Muscle layer of duodenum (tissue), 2 donors: ENCODE results near the gene PHF12.
A peak's percentile ranks its signal among the peaks of the same experiment; 100 is the strongest.
"Not testable (repeated sequence)": the region's sequence is repeated elsewhere in the genome, so short reads cannot be mapped to it uniquely, and the experiment has no call there.

ENCODE experiments used
- H3K27ac ChIP-seq: one replicate; pipeline ENCODE4 v1.7.0; 2013; ENCODE audit warnings: mild to moderate bottlenecking, low read length
- H3K27me3 ChIP-seq: one replicate; pipeline ENCODE4 v1.7.0; 2013; ENCODE audit warnings: low read depth, mild to moderate bottlenecking, control low read depth, low read length
- H3K36me3 ChIP-seq, 2 donors: one replicate each; pipeline ENCODE4 v1.7.0; 2013; ENCODE audit warnings: low read length in 2 of 2, control low read depth in 1 of 2, mild to moderate bottlenecking in 1 of 2; ENCODE audit not compliant: insufficient read depth in 2 of 2, control insufficient read depth in 1 of 2
- H3K4me1 ChIP-seq, 2 donors: one replicate each; pipeline ENCODE4 v1.7.0; 2013; ENCODE audit warnings: low read length in 2 of 2, mild to moderate bottlenecking in 2 of 2, control low read depth in 1 of 2, moderate library complexity in 1 of 2; ENCODE audit not compliant: insufficient read depth in 2 of 2, control insufficient read depth in 1 of 2
- H3K4me3 ChIP-seq, 2 donors: one replicate each; pipeline ENCODE4 v1.7.0; 2013; ENCODE audit warnings: low read length in 2 of 2, low read depth in 1 of 2, mild to moderate bottlenecking in 1 of 2
- H3K9me3 ChIP-seq, 2 donors: one replicate each; pipeline ENCODE4 v1.7.0; 2013; ENCODE audit warnings: low read length in 2 of 2, control low read depth in 1 of 2, mild to moderate bottlenecking in 1 of 2; ENCODE audit not compliant: control insufficient read depth in 1 of 2
- donor health status: healthy.

Gene PHF12

DNA sequence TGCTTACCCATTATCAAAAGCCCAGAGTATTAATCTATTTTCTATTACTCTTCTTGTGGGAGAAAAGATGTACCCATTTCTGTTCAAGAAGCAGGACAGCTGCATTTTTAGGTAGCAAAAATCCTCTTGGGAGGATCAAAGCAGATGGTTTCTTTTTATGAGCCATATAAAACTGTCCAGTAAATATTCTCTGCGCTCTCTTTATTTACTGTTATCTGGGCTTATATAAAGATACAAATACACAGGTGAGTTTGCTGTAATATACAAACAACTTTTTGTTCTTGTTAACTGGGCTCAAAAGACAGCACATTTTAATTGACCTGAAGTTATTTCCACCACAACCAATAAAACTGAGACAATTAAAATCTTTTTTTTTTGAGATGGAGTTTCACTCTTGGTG is 10.1 kb downstream of the PHF12 start:
- no peaks in the 10 kb centered on the region for H3K27me3 ChIP-seq
- no peak overlapping the region for H3K4me3 ChIP-seq
- peaks cover 8 to 56% of the 10 kb centered on the region in 2 donors for H3K4me1 ChIP-seq
- H3K27ac ChIP-seq = no peak overlapping the region
- H3K36me3 ChIP-seq = no peaks in the 10 kb centered on the region
- no peaks in the 10 kb centered on the region for H3K9me3 ChIP-seq

DNA sequence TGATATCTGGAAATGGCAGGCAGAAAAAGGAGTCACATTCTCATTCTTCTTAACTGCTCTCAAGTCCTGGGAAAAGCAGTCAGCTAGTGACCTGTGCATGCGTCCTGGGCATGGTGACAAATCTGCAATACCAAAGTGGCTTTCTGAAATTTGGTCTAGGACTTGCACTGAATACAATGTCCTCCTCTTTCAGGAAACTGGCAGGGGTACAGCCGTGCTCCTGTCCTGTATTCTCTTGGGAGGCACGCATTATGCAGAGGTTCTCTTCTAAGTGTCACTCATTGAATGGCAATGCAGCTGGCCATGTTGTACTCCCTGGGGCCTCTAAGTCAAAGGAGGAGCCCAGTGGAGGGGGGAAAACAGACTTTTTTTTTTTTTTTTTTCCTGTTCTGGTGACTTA is 10.6 kb downstream of the PHF12 start:
- Histone ChIP-seq H3K36me3 (no peaks in the 10 kb centered on the region), H3K9me3 (no peaks in the 10 kb centered on the region), H3K4me1 (peaks cover 11 to 57% of the 10 kb centered on the region in 2 donors), H3K4me3 (no peak overlapping the region), H3K27ac (no peak overlapping the region), H3K27me3 (no peaks in the 10 kb centered on the region)

DNA sequence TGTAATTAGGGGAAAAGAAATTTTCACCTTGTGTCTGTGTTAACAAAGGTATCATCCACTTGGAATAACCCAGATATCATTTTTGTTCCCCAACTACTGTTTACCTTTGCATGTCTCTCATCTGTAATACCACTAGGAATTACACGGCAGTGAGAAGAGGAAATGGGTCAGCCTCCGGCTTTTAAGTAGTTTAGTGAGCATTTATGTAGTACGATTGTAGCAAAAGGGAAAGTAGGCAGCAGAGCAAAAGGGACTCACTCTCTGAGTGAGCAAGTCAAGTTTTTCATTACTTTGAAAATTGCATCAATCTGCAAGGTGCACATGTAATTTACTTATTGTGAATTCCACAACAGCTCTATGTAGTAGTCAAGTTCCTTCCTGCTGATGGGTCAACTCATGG is 11.2 kb downstream of the PHF12 start:
- H3K27ac ChIP-seq = no peak overlapping the region
- H3K4me1 ChIP-seq = peaks cover 12 to 54% of the 10 kb centered on the region in 2 donors
- H3K27me3 ChIP-seq = no peaks in the 10 kb centered on the region
- no peaks in the 10 kb centered on the region for H3K9me3 ChIP-seq
- no peak overlapping the region for H3K4me3 ChIP-seq
- no peaks in the 10 kb centered on the region for H3K36me3 ChIP-seq

DNA sequence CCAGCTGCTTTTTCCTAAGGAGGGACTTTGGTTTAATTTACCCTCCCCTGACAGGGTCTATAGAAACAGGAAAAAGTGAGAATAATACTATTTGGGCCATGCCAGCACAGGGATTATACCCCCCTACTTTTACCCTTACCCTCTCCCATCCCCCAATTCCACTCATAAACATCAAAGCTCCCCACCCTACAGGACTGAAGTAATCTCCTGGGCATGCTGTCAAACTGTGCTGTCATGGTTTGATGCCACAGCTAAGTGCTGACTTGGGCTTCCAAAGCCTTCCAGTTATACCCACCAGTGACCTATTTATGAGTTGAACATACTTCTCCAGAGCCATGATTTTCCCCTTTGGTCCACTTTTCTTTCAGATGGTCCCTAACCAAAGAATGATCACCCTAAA is 12.8 kb downstream of the PHF12 start:
- no peak overlapping the region for H3K4me3 ChIP-seq
- H3K27me3 ChIP-seq = no peaks in the 10 kb centered on the region
- no peaks in the 10 kb centered on the region for H3K9me3 ChIP-seq
- H3K36me3 ChIP-seq = no peaks in the 10 kb centered on the region
- no peak overlapping the region for H3K27ac ChIP-seq
- H3K4me1 ChIP-seq = peaks cover 12 to 48% of the 10 kb centered on the region in 2 donors

DNA sequence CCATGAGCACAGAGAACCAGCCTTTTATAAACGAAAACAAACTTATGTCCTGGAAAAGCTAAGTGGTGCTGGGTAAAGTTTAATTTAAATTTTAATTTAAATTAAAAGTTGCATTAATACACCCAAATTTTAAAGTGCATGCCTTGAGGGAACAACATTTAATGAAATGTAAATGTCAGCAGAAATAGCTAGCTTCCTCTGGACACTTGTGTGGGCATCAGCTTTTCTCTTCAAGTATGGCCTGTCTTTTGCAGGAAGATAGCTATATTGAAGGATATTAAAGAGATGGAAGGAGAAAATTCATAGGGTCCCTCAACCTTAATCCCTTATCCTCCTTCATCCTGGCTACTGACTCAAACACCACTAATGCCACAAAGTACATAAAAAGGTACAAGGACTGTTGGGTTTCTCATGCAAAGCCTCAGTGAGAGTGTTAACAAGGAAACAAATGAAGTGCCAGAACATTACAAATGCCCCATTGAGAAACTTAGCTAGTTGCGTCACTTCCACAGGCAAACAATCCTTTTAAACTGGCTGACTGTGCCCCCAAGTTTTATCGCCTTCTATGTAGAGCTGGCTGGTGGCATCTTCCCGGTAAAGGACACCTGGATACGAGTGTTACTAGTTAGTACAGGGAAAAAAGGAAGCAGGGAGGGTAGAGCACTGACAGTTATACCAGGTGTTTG is 14.1 kb downstream of the PHF12 start:
- Histone ChIP-seq H3K4me3 (no peak overlapping the region), H3K27me3 (no peaks in the 10 kb centered on the region), H3K27ac (no peak overlapping the region), H3K4me1 (peaks cover 12 to 55% of the 10 kb centered on the region in 2 donors), H3K36me3 (no peaks in the 10 kb centered on the region), H3K9me3 (no peaks in the 10 kb centered on the region)

DNA sequence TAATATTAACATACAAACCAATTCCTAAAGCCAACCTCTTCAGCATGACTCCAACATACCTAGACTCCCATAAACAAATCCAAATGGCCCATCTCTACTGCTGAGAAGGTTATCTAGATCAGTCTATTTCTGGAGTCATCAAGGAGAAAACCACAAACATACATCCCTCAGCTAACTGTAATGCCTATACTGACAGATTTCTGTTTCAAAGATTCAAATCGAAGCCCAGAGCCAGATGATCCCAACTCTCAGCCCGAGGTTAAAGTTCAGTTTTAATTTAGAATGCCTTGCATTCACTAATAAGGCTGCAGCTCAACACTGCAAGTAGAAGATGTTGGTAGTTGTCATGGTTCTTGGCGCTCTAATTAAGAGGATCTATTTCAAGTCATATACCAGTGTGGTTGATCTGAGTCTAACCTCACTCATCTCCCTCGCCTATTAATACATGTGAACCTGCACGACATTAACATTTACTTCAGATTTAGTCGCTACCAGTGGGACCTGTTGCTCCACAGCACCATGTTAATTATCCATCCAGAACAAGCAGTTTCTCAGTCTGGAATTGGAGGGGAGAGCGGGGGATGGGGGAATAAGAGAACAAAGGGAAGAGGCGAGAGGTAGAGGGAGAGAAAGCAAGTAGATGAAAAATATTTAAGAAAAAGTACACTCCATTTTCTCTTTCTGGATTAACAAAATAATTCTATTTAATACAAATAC is 15.4 kb downstream of the PHF12 start:
- Histone ChIP-seq H3K4me3 (no peak overlapping the region), H3K4me1 (peaks cover 12 to 55% of the 10 kb centered on the region in 2 donors), H3K27me3 (no peaks in the 10 kb centered on the region), H3K36me3 (no peaks in the 10 kb centered on the region), H3K9me3 (no peaks in the 10 kb centered on the region), H3K27ac (no peak overlapping the region)

DNA sequence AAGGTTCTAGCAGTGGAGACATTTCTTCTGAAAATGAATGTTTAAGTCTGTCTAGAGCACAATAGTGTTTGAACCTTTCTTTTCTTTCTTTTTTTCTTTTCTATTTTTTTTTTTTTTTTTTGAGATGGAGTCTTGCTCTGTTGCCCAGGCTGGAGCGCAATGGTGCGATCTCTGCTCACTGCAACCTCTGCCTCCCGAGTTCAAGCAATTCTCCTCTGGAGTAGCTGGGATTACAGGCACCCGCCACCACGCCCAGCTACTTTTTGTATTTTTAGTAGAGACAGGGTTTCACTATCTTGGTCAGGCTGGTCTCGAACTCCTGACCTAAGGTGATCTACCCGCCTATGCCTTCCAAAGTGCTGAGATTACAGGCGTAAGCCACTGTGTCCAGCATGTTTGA is 16.8 kb downstream of the PHF12 start:
- H3K4me1 ChIP-seq = peaks cover 12 to 42% of the 10 kb centered on the region in 2 donors
- not testable (repeated sequence) for H3K36me3 ChIP-seq, H3K27me3 ChIP-seq, H3K4me3 ChIP-seq, H3K9me3 ChIP-seq, H3K27ac ChIP-seq

DNA sequence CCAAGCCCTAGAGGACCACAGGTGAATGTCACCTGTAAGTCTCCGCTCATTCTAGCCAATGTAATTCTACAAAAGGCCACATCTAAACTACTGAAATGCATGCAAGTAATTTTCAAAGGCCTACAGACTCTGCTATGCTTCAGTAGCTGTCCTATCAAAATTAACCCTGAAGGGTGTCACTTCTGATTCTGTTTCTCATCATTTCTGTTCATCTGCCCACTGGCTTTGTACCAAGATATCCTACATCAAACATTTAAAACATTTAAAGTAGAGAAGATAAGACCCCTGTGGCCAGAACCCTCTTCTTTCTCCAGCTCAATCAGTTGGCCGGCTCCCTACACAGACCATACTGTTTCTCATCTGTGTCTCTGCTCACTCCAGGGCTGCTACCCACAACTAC is 21.5 kb downstream of the PHF12 start:
- H3K27ac ChIP-seq = no peak overlapping the region
- H3K9me3 ChIP-seq = no peaks in the 10 kb centered on the region
- peaks cover 13 to 15% of the 10 kb centered on the region in 2 donors for H3K36me3 ChIP-seq
- no peaks in the 10 kb centered on the region for H3K27me3 ChIP-seq
- peaks cover 8 to 14% of the 10 kb centered on the region in 2 donors for H3K4me1 ChIP-seq
- no peak overlapping the region for H3K4me3 ChIP-seq

DNA sequence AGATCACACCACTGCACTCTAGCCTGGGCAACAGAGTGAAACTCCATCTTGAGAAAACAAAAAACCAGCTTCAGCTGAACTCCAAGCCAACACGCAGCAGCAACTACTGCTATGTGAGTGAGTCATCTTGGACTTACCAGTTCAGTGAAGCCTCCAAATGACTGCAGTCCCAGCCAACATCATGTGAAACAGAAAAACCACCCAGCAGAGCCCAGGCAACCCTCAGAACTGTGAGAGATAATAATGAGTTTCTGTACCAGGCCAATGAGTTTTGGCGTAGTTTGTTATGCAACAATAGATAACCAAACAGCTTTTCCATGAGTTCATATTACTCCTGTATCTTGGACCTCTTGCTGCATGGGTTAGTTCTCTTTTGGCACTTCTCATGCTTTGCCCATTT is 23.3 kb downstream of the PHF12 start:
- Histone ChIP-seq H3K9me3 (no peaks in the 10 kb centered on the region), H3K27ac (no peak overlapping the region), H3K36me3 (peaks cover 18 to 19% of the 10 kb centered on the region in 2 donors), H3K4me3 (no peak overlapping the region), H3K27me3 (no peaks in the 10 kb centered on the region), H3K4me1 (peaks cover 8 to 15% of the 10 kb centered on the region in 2 donors)

DNA sequence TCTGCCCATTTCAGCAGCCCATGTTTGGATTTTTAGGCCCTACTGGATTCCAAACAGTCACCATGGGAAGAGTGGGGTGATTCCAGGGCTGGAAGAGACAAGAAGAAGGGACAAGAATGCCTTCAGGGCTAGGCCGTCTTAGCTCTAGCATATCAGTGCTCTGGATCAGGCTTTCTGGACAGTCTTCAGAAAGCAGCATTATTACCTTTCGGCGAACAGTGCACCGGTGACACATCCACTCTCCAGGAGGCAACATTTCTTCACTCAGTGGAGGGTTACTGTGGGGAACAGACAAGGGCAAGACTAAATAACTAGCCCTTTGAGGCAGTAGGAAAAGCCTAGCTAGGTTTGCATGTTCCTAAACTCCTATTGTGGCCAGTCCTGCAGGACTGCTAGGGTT is 24.5 kb downstream of the PHF12 start:
- peaks cover 18 to 21% of the 10 kb centered on the region in 2 donors for H3K36me3 ChIP-seq
- peaks cover 4 to 8% of the 10 kb centered on the region in 2 donors for H3K4me1 ChIP-seq
- H3K27me3 ChIP-seq = no peaks in the 10 kb centered on the region
- H3K9me3 ChIP-seq = no peaks in the 10 kb centered on the region
- H3K27ac ChIP-seq = peak overlapping the region; percentile 70
- H3K4me3 ChIP-seq = no peak overlapping the region

DNA sequence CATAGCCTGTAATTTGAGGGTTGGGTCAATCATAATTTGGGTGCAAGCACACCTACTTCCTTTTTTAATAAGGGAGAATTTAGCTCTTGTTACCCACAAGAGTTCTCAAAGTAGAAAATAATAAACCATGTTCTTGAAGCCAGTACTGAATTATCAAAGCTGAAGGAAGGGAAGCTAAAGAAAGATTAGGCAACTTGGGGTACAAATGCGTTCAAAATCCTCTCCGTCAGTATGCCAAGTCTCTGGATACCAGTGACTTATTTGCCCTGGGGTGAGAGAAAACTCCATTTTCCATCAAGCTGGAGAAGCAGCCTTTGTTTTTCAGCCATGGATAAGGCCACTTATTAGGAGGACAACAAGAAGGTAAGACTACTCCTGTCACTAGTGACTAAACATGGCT is 25.0 kb downstream of the PHF12 start:
- no peak overlapping the region for H3K4me3 ChIP-seq
- no peaks in the 10 kb centered on the region for H3K27me3 ChIP-seq
- peak overlapping the region; percentile 70 for H3K27ac ChIP-seq
- peaks cover 4 to 8% of the 10 kb centered on the region in 2 donors for H3K4me1 ChIP-seq
- H3K36me3 ChIP-seq = peaks cover 22 to 25% of the 10 kb centered on the region in 2 donors
- H3K9me3 ChIP-seq = no peaks in the 10 kb centered on the region
